A549 (cell line): ENCODE data around the gene THBD.

Experiments used
- CTCF ChIP-seq: fragments of >200 bp; sonication (Bioruptor Twin); formaldehyde crosslinking; IDR thresholded peaks from 3 replicates; pipeline ENCODE4 v1.5.1; 2016
- MAX ChIP-seq: IDR thresholded peaks from 2 replicates; pipeline ENCODE4 v1.6.1; 2012
- PBX3 ChIP-seq: IDR thresholded peaks from 2 replicates; pipeline ENCODE4 v1.6.1; 2012
- POLR2A ChIP-seq: IDR thresholded peaks from 2 replicates; pipeline ENCODE4 v1.6.1; 2012; ENCODE audit warnings: mild to moderate bottlenecking, low read length
- RCOR1 ChIP-seq: fragments of 150-350 bp; IDR thresholded peaks from 2 replicates; pipeline ENCODE4 v1.6.1; 2014; ENCODE audit warnings: antibody characterized with exemption, low read length, low read depth
- REST ChIP-seq: fragments of 200-600 bp; sonication (generic); IDR thresholded peaks from 2 replicates; pipeline ENCODE4 v1.6.1; 2016; ENCODE audit warnings: antibody characterized with exemption, mild to moderate bottlenecking, moderate library complexity
- RFX5 ChIP-seq: fragments of 450-650 bp; IDR thresholded peaks from 2 replicates; pipeline ENCODE4 v1.7.1; 2014; ENCODE audit warnings: antibody characterized with exemption, mild to moderate bottlenecking, moderate library complexity
- RNF2 ChIP-seq: fragments of 200-600 bp; sonication (generic); IDR thresholded peaks from 2 replicates; pipeline ENCODE4 v1.6.1; 2016; ENCODE audit warnings: low read depth, mild to moderate bottlenecking, antibody characterized with exemption, moderate library complexity, borderline replicate concordance
- SMC3 ChIP-seq: fragments of >200 bp; sonication (Bioruptor Twin); formaldehyde crosslinking; IDR thresholded peaks from 3 replicates; pipeline ENCODE4 v1.6.1; 2018; ENCODE audit warnings: inconsistent platforms
- ZC3H11A ChIP-seq: fragments of 450-650 bp; IDR thresholded peaks from 2 replicates; pipeline ENCODE4 v1.6.1; 2014; ENCODE audit warnings: antibody characterized with exemption, mild to moderate bottlenecking
- ZFP36 ChIP-seq: fragments of 450-650 bp; IDR thresholded peaks from 2 replicates; pipeline ENCODE4 v1.6.1; 2014; ENCODE audit warnings: borderline replicate concordance; ENCODE audit not compliant: partially characterized antibody
- ZSCAN20 ChIP-seq: fragments of 250-450 bp; sonication (Bioruptor Pico); IDR thresholded peaks from 2 replicates; pipeline ENCODE4 v1.8.0; 2022; ENCODE audit warnings: mild to moderate bottlenecking, moderate library complexity

GRCh38 chr20:23042270-23042669, 7.2 kb downstream of the THBD start:
- TF ChIP-seq SMC3 = no peak
- no peak for TF ChIP-seq CTCF
- no peak for TF ChIP-seq ZSCAN20 (CRISPR knock-in tag)
- no peak for TF ChIP-seq PBX3
- no peak for TF ChIP-seq RNF2
- no peak for TF ChIP-seq ZFP36
- TF ChIP-seq POLR2A = no peak
- no peak for TF ChIP-seq MAX
- TF ChIP-seq RFX5 = no peak
- TF ChIP-seq REST = no peak
- TF ChIP-seq RCOR1 = no peak
- no peak for TF ChIP-seq ZC3H11A
